D341Med (cell line): ENCODE results near the gene KCNH2.
"Not testable (repeated sequence)": the region's sequence is repeated elsewhere in the genome, so short reads cannot be mapped to it uniquely, and the experiment has no call there.

Experiments
- DNase-seq: peaks from one replicate; pipeline ENCODE4 v3.0.0; 2012; ENCODE audit warnings: low spot score

The KCNH2 gene

DNA sequence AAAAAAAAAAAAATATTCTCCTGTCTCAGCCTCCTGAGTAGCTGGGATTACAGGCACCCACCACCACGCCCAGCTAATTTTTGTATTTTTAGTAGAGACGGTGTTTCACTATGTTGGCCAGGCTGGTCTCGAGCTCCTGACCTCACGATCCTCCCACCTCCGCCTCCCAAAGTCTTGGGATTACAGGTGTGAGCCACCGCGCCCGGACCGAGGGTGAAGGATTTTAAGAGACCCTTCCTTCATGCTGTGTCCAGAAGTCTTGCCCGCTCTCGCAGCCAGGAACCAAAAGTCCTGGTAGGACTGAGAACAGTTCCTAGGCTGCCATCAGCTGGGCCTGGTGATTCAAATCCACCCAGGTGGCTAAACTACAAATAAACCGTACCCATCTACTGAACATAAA is 33.5 kb upstream of the KCNH2 start:
- DNase-seq: not testable (repeated sequence)

DNA sequence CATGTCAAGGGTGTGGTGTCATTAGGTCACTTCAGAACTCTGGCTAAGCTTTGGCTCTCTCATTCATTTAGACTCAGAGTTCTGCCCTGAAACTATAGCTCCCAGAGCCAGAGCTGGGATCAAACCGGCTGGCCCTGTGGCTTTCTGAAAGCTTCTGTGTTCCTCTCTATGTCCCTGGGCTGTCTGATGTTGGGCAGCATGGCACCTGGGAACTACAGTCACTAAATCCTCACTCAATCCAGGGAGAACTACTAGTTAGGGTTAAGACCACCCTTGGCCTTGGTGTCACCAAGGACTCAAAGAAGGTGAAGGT is 32.9 kb upstream of the KCNH2 start:
- no peak for DNase-seq

DNA sequence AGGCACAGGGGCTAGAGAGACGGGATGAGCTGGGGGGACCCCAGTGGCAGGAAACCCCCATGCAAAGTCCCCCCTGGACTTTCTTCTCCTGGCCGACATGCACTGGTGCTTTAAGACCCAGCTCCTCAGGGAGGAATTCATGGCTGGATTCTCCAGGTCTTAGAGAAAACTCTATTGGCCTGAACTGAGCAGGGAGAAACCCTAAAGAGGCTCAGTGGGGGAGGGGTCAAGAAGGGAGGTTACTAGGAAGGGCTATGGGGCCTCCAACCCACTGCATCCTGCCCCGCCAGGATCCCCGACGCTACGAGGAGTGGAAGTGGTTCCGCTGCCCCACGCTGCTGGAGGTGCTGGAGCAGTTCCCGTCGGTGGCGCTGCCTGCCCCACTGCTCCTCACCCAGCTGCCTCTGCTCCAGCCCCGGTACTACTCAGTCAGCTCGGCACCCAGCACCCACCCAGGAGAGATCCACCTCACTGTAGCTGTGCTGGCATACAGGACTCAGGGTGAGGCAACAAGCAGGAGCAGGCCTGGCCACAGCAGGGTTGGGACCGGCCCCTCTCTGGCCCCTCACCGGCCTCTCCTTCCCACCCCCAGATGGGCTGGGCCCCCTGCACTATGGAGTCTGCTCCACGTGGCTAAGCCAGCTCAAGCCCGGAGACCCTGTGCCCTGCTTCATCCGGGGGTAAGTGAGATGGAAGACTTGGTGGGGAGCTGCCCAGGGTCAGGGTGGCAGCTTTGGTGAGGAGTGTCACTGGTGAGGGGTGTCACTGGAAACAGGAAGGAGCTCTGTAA is 32.4 kb upstream of the KCNH2 start:
- no peak for DNase-seq

DNA sequence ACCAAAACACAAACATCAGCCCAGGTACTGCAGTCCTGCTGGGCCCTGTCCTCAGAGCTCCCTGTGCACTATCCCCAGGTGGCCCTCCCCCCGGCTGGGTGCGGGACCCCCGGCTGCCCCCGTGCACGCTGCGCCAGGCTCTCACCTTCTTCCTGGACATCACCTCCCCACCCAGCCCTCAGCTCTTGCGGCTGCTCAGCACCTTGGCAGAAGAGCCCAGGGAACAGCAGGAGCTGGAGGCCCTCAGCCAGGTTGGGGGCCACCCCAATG is 31.9 kb upstream of the KCNH2 start:
- DNase-seq: no peak

DNA sequence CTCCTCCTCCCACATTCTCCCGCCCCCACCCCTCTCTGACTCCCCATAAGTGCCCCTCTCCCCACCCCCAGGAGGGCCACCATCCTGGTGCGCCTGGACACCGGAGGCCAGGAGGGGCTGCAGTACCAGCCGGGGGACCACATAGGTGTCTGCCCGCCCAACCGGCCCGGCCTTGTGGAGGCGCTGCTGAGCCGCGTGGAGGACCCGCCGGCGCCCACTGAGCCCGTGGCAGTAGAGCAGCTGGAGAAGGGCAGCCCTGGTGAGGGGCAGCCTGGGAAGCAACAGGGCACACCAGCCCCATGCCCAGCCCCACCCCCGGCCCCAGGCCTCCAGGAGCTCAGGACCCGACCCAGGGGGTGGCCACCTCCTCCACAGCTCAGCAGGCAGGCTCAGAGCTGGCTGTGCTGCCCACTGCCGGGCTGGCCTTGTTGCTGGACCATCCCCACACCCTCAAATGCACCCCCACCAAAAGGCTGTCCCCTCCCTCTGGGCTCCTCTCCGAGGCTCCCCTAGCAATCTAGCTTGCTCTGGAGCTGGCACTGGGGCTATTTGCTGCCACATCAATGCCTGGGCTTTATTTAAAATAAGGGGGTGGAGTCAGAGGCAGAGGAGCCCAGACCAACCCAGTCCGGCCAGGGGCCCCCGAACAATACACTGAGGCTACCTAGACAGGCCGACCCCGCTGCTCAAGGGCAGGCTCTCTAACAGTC is 31.4 kb upstream of the KCNH2 start:
- DNase-seq: no peak

DNA sequence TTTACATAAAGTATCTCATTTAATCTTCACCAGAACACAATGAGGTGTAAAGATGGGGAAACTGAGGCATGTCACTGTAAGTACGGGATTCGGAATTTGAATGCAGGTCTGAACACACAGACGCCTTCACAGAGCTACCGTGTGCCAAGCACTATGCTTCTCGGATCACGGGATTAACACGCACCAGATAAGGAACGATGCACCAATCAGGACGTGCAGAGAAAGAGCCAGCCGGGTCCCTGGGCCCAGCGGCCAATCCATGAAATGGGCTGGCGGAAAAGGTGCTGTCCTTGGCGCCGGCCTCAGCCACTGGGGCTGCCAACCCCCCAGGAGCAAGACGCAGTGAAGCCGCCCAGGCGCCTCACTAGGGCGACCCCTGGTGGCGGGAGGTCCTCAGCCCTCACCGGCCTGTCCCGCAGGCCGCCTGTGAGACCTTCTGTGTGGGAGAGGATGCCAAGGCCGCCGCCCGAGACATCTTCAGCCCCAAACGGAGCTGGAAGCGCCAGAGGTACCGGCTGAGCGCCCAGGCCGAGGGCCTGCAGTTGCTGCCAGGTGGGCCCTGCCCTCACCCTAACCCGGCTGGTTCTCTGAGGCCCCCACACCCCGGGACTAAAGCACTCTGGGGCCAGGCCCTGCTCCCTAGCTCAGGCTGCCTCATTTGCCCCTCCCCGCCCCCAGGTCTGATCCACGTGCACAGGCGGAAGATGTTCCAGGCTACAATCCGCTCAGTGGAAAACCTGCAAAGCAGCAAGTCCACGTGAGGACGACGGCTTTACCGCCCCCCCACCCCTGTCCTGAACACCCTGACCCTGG is 30.6 kb upstream of the KCNH2 start:
- peak; percentile 88 for DNase-seq

DNA sequence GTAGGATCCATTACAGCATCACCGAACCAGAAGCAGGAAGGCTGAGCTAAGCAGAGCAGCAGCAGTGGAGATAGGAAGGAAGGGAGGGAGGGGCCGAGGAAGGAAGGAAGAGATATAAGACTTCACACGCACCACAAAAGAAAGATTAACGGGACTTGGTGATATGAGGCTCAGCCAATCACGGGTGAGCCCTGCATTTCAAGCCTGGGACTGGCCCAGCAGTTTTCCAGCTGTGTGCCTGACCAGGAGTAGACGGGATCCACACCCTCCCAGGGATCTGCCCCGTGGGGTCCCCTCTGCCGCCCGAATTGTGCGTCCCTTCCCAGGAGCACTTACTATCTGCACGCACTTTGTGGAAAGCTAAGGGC is 30.0 kb upstream of the KCNH2 start:
- no peak for DNase-seq

DNA sequence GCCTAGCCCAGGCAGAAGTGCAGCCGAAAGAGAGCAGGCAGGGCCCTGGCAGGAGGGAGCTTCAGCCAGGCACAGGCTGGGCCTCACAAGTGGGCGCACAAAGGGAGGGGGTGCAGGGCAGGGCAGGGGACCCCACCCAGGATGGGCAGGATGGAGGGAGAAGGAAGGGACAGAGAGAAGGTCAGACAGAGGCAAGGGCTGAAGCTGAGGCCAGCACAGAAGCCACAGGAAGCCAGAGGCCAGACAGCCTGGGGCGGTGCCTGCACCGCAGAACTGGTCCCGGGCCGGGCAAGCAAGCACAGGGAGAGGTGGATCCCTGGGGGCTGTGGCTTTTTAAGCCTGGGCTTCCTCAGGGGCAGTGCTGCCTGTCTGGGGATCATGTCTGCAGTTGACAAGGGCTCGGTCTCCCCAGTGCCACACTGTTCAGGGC is 29.4 kb upstream of the KCNH2 start:
- no peak for DNase-seq

DNA sequence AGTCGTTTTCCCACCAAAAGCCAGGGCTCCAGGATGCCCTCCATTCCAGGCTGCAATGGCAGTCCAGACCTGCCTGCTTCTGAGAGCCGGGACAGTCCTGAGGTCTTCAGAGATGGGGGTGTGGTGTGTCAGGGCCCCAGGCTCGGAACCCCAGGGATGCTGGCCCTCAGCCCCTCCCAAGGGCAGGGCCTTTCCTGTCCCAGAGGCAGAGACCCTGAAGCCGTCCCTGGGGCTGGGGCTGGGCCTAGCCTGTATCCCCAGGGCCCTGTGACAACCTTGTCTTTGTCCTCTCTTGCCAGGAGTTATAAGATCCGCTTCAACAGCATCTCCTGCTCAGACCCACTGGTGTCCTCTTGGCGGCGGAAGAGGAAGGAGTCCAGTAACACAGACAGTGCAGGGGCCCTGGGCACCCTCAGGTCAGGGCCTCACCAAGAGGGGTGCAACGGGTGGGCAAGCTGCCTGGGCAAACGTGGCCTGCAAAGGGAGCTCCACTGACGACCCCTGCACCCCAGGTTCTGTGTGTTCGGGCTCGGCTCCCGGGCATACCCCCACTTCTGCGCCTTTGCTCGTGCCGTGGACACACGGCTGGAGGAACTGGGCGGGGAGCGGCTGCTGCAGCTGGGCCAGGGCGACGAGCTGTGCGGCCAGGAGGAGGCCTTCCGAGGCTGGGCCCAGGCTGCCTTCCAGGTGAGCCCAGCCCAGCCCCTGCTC is 28.6 kb upstream of the KCNH2 start:
- DNase-seq: peak; percentile 21

DNA sequence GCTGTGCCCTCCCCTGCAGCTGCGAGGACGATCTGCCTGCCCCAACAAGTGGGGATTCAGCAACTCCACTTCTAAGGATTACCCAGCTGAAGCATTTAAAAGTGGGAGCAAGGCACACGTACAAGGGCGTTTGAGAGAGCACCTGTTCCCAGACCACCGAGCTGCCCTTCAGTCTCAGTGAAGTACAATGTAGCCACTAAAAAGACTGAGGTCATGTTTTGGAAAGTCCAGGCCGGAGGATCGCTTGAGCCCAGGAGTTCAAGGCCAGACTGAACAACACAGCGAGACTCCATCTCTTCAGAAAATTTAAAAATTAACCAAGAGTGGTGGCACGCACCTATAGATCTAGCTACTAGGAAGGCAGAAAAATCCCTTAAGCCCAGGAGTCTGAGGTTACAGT is 27.4 kb upstream of the KCNH2 start:
- DNase-seq: no peak

DNA sequence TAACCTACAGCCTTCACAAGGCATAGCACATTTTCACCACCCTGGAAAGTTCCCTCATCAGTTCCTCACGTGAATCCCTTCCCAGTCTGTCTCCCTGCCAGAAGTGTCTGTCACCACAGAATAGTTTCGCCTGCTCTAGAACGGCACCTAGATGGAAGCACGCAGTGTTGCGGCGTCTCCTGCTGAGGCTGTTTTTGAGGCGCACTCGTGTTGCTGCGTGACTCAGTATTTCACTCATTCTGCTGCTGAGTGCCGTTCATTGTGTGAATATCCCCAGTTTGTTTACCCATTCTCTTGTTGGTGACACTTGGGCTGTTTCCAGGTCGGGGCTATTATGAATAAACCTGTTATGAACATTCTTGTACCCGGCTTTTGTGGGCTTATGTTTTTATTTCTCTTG is 25.5 kb upstream of the KCNH2 start:
- DNase-seq: no peak

DNA sequence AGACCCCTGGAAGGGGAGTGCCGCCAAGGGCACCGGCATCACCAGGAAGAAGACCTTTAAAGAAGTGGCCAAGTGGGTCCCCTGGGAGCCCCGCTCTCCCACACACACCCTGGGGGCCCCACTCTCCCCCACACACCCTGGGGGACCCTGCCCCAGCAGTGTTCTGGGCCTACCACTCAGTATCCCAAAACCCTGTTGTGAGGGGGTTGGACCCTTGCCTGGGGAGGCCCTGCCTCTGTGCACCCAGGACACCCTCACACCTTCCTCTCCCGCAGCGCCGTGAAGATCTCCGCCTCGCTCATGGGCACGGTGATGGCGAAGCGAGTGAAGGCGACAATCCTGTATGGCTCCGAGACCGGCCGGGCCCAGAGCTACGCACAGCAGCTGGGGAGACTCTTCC is 23.4 kb upstream of the KCNH2 start:
- no peak for DNase-seq

DNA sequence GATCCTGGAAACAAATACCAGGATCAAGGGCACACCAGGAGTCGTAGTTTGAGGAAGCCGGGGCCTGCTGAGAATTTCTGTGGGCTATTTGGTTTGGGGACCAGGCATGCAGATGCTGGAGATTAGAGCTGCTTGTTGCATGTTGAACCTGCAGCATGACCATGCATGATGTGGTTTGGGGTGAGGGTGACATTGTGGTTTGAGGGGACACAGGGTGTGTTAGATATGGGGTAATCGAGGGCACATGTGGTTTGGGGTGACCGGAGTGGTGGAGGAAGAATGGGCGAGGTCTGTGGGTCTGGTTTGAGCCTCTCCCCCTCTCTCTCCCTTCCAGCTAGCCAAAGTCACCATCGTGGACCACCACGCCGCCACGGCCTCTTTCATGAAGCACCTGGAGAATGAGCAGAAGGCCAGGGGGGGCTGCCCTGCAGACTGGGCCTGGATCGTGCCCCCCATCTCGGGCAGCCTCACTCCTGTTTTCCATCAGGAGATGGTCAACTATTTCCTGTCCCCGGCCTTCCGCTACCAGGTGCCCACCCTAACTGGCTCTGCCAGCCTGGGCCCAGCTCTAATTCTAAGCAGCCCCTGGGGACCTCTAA is 22.9 kb upstream of the KCNH2 start:
- no peak for DNase-seq

DNA sequence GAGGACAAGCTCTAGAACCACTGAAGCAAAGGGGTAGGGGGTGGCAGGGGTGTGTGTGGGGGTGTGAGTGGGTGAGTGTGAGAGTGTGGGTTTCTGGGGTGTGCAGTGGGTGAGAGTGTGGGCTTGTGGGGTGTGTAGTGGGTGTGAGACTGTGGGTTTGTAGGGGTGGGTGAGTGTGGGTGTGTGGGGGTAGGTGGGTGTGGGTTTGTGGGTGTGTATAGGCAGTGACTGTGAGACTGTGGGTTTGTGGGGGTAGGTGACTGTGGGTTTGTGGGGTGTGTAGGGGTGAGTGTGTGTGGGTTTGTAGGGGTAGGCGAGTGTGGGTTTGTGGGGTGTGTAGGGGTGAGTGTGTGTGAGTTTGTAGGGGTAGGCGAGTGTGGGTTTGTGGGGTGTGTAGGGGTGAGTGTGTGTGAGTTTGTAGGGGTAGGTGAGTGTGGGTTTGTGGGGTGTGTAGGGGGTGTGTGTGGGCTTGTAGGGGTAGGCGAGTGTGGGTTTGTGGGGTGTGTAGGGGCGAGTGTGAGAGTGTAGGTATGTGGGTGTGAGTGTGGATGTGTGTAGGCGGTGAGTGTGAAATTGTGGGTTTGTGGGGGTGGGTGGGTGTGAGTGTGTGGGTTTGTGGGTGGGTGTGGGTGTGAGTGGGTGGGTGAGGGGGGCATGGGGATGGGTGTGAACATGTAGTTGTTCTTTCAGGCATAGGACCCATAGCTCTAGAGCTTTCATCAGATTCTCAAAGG is 21.5 kb upstream of the KCNH2 start:
- DNase-seq: no peak

DNA sequence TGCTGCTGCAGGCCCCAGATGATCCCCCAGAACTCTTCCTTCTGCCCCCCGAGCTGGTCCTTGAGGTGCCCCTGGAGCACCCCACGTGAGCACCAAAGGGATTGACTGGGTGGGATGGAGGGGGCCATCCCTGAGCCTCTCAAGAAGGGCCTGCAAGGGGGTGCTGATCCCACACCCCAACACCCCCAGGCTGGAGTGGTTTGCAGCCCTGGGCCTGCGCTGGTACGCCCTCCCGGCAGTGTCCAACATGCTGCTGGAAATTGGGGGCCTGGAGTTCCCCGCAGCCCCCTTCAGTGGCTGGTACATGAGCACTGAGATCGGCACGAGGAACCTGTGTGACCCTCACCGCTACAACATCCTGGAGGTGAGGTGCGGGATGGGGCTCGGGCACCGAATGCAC is 20.9 kb upstream of the KCNH2 start:
- DNase-seq: no peak

DNA sequence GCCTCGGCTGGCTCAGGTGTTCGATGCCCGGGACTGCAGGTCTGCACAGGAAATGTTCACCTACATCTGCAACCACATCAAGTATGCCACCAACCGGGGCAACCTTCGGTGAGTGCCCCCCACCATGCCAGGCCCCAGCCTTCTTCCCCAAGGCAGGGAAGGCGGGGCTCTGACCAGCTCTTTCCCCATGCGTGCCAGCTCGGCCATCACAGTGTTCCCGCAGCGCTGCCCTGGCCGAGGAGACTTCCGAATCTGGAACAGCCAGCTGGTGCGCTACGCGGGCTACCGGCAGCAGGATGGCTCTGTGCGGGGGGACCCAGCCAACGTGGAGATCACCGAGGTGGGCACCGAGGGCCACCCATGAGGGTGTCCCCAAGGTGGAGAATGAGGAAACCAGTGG is 20.2 kb upstream of the KCNH2 start:
- DNase-seq: no peak

DNA sequence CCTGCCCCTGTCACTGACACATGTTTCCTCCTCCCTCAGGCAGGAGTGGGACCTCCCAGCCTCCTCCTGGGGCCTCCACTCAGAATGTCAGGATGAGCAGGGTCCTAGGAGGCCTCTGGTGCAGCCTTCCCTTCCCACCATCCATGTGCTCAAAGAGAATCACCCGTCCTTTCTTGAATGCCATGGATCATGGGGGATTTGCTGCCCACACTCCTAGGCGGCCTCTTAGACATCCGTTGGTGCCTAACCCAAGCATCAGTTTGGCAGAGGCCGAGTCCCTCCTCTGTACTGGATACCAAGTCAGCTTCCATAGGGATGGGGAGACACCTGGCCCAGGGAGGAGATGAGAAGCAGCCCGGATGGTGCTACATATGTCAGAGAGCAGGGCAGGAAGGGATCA is 19.7 kb upstream of the KCNH2 start:
- no peak for DNase-seq

DNA sequence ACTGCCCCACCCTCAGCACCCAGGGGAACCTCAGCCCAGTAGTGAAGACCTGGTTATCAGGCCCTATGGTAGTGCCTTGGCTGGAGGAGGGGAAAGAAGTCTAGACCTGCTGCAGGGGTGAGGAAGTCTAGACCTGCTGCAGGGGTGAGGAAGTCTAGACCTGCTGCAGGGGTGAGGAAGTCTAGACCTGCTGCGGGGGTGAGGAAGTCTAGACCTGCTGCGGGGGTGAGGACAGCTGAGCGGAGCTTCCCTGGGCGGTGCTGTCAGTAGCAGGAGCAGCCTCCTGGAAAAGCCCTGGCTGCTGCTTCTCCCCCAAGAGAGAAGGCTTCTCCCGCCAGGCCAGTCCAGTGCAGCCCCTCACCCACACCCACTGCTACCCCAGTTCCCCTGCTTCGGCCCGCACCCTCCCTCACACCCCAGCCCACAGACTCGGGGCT is 19.0 kb upstream of the KCNH2 start:
- no peak for DNase-seq

DNA sequence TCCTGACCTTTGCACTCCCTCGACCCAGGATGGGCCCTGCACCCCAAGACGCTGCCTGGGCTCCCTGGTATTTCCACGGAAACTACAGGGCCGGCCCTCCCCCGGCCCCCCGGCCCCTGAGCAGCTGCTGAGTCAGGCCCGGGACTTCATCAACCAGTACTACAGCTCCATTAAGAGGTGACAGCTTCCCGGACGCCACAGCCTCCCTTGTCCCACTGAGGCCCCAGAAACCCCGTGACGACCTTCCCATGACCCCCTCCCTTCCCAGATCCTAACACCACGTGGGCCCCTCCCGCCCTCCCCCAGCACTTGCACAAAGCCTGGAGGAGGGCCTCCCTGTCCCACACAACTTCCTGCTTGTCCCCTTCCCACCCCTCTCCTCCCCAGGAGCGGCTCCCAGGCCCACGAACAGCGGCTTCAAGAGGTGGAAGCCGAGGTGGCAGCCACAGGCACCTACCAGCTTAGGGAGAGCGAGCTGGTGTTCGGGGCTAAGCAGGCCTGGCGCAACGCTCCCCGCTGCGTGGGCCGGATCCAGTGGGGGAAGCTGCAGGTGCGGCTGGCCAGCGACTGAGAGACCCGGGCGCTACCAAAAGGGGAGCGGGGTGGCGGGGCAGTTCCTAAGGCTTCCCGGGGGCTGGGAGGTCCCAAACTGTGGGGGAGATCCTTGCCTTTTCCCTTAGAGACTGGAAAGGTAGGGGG is 18.4 kb upstream of the KCNH2 start:
- no peak for DNase-seq

DNA sequence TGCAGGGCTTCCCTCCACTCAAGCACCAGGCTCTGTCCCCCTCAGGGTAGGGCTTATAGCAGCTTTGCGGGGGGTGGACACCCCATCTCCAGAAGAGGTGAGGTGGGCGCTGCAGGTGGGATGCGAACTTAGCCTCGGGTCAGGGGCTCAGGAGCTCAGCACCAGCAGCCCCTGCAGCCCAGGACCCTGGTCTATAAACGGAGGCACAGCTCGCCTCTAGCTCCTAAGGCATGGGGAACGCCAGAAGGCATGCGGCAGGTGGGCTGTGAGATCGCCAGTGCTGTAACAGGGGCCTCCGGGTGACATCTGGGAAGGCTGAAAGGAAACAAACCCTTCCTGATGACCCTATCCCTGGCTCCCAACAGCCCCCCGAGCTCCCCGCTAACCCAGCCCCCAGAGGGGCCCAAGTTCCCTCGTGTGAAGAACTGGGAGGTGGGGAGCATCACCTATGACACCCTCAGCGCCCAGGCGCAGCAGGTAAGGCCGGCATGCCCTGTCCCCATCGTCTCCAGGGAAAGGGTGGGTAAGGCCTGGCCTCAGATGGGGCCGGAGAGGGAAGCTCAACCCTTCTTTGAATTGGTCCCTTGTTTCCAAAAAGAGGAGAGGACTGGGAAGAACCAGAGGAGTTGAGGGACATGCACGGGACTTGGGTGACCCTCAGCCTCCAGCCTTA is 16.9 kb upstream of the KCNH2 start:
- no peak for DNase-seq
